HG02852 (cell line): ENCODE measurements around the gene BEND7.

Experiments used
- ATAC-seq: cut with Tn5 transposase; IDR thresholded peaks from one replicate; pipeline ENCODE4 v1.9.1; 2021; ENCODE audit warnings: mild to moderate bottlenecking, moderate library complexity; ENCODE audit not compliant: unreplicated experiment

The BEND7 gene

GRCh38 chr10:13392701-13393100, 136.1 kb downstream of the BEND7 start:
- no peak for ATAC-seq
